SU-DHL-6 (cell line): ENCODE results near the gene IGF2.

Source experiments
- CTCF ChIP-seq: fragments of 200-600 bp; sonication (generic); IDR thresholded peaks from one replicate; pipeline ENCODE4 v1.5.1; 2017; ENCODE audit warnings: antibody characterized with exemption, mild to moderate bottlenecking, low read length, moderate library complexity; ENCODE audit not compliant: insufficient read depth, poor library complexity, severe bottlenecking
- EZH2phosphoT487 ChIP-seq: fragments of 200-600 bp; sonication (generic), shearing (Covaris generic); conservative IDR thresholded peaks from 2 replicates; pipeline ENCODE4 v1.6.1; 2018; ENCODE audit warnings: mild to moderate bottlenecking, antibody characterized with exemption, low read length, moderate library complexity, mixed read lengths

GRCh38 chr11:2165571-2165970, 26.4 kb upstream of the IGF2 start:
- TF ChIP-seq CTCF (no peak), EZH2phosphoT487 (no peak)
